Naive thymus-derived CD4-positive, alpha-beta T cell (primary cell): ENCODE measurements around the gene DCLRE1C. TPM values are rescaled to one million over a fixed set of nuclear protein-coding genes. Genes with fewer than 3 reads are reported as not detected.

Experiments
- ATAC-seq: fragments of 150-1000 bp; cut with Tn5 transposase; 2 replicates; pipeline ENCODE4 v1.10.0; 2021; ENCODE audit warnings: mild to moderate bottlenecking, moderate library complexity
- CTCF ChIA-PET: fragments of 350-600 bp; sonication (Branson Sonifier 250); formaldehyde crosslinking; loops from one replicate; lab custom pipeline; 2021; ENCODE audit warnings: antibody characterized with exemption; lab: Charles Lee
- POLR2A ChIA-PET: fragments of 350-600 bp; sonication (Branson Sonifier 250); formaldehyde crosslinking; loops from one replicate; lab custom pipeline; 2021; ENCODE audit warnings: antibody characterized with exemption, inconsistent platforms; lab: Charles Lee
- DNase-seq, 9 donors: peaks; one replicate each; pipeline versions ENCODE4 v3.0.0 to v3.0.0-alpha.2; 2020 to 2022; ENCODE audit warnings: mixed read lengths in 1 of 9
- H3K27ac ChIP-seq: one replicate; pipeline ENCODE4 v1.7.0; 2013; ENCODE audit warnings: mild to moderate bottlenecking, low read depth, low read length, moderate library complexity
- H3K27me3 ChIP-seq, 2 donors: one replicate each; pipeline ENCODE4 v1.7.0; 2013; ENCODE audit warnings: low read length in 2 of 2, mild to moderate bottlenecking in 2 of 2, moderate library complexity in 2 of 2; ENCODE audit not compliant: control insufficient read depth in 2 of 2, insufficient read depth in 2 of 2
- H3K36me3 ChIP-seq, 3 experiments: 1 replicate in 2 of 3; 2 replicates in 1 of 3; pipeline ENCODE4 v1.7.0; 2013; ENCODE audit warnings: low read length in 3 of 3, mild to moderate bottlenecking in 3 of 3, moderate library complexity in 1 of 3; ENCODE audit not compliant: insufficient read depth in 3 of 3, control insufficient read depth in 2 of 3
- H3K4me1 ChIP-seq, 2 donors: one replicate each; pipeline ENCODE4 v1.7.0; 2013; ENCODE audit warnings: low read length in 2 of 2, mild to moderate bottlenecking in 2 of 2, moderate library complexity in 1 of 2; ENCODE audit not compliant: control insufficient read depth in 2 of 2, insufficient read depth in 2 of 2
- H3K4me3 ChIP-seq: 2 replicates; pipeline ENCODE4 v1.7.0; 2013; ENCODE audit warnings: mild to moderate bottlenecking, low read length
- H3K9me3 ChIP-seq, 3 experiments: 1 replicate in 2 of 3; 2 replicates in 1 of 3; pipeline ENCODE4 v1.7.0; 2013; ENCODE audit warnings: low read length in 3 of 3; ENCODE audit not compliant: control insufficient read depth in 2 of 3
- H3K27ac Mint-ChIP-seq, 9 donors: one replicate each; pipeline ENCODE4 v1.8.0; 2020 to 2022; ENCODE audit warnings: mixed read lengths in 9 of 9, mild to moderate bottlenecking in 8 of 9, moderate library complexity in 5 of 9, inconsistent platforms in 2 of 9
- H3K27me3 Mint-ChIP-seq, 5 donors: one replicate each; pipeline ENCODE4 v1.8.0; 2021 to 2022; ENCODE audit warnings: mixed read lengths in 5 of 5, mild to moderate bottlenecking in 1 of 5
- H3K36me3 Mint-ChIP-seq, 5 donors: one replicate each; pipeline ENCODE4 v1.8.0; 2020 to 2022; ENCODE audit warnings: mixed read lengths in 5 of 5, mild to moderate bottlenecking in 3 of 5, inconsistent platforms in 1 of 5
- H3K4me1 Mint-ChIP-seq, 7 donors: one replicate each; pipeline ENCODE4 v1.8.0; 2020 to 2022; ENCODE audit warnings: mixed read lengths in 7 of 7, mild to moderate bottlenecking in 3 of 7, inconsistent platforms in 1 of 7
- H3K4me3 Mint-ChIP-seq, 10 donors: one replicate each; pipeline ENCODE4 v1.8.0; 2020 to 2022; ENCODE audit warnings: mild to moderate bottlenecking in 10 of 10, mixed read lengths in 10 of 10, moderate library complexity in 6 of 10, inconsistent platforms in 2 of 10
- H3K9me3 Mint-ChIP-seq, 11 donors: one replicate each; pipeline ENCODE4 v1.8.0; 2020 to 2022; ENCODE audit warnings: mixed read lengths in 11 of 11, mild to moderate bottlenecking in 4 of 11, inconsistent platforms in 1 of 11, moderate library complexity in 1 of 11
- intact Hi-C, 2 donors: fragments of 100-400 bp; cut with micrococcal nuclease; formaldehyde crosslinking; loops; one replicate each; pipeline ENCODE4 v1.15.1; 2023
- polyA plus RNA-seq, 2 donors: library from polyadenylated mRNA; unstranded; fragments of 300-500 nt; fragmentation: Illumina TruSeq; gene quantifications; one replicate each; pipeline ENCODE4 v1.2.3, GENCODE V29; 2021
- total RNA-seq, 6 experiments: library from RNA in 5 of 6; stranded (reverse) in 5 of 6; gene quantifications; 1 replicate in 5 of 6; 2 replicates in 1 of 6; pipeline ENCODE4 v1.2.3 and lab custom pipeline; 2021 to 2026

The DCLRE1C gene
- total and polyA plus RNA-seq, 7 experiments from 2014 or later, result 16.4 to 38.7 (median 24.2) TPM

- H3K4me3 ChIP-seq, result no peak overlapping the region
- no peak overlapping the region for H3K27ac ChIP-seq
- no peaks in the 10 kb centered on the region for H3K27me3 Mint-ChIP-seq
- no peaks in the 10 kb centered on the region for H3K36me3 ChIP-seq
- DNase-seq (peak in 3 of 9 donors; percentile 16 to 23 (median 17)), ATAC-seq (peak; percentile 47)
- H3K27ac Mint-ChIP-seq, result peak overlapping the region in 2 of 9 donors; percentile 41 to 64
- no peaks in the 10 kb centered on the region for H3K27me3 ChIP-seq
- H3K4me3 Mint-ChIP-seq, result no peak overlapping the region
- POLR2A ChIA-PET, result interaction anchor here (1.2 kb wide), 1 partner anchor 10 kb away, joined by 3 read pairs; no protein-coding TSS in a partner anchor
- H3K4me1 Mint-ChIP-seq, result peaks cover 3 to 10% (median 6%) of the 10 kb centered on the region in 7 donors
- CTCF ChIA-PET, result interaction anchor here (0.6 to 1.4 kb wide), 7 partner anchors 16 to 399 kb away, joined by 3 to 4 read pairs (median 3); partner anchors contain the start of genes CDNF, HSPA14 and MSANTD7
- no peaks in the 10 kb centered on the region for H3K9me3 ChIP-seq
- intact Hi-C loops, result loop anchor here in 1 of 2 donors (1.0 kb wide), 1 partner anchor 83 kb away; no protein-coding TSS in a partner anchor
- H3K9me3 Mint-ChIP-seq, result no peaks in the 10 kb centered on the region
- H3K4me1 ChIP-seq, result peaks cover 0 to under 1% of the 10 kb centered on the region in 2 donors
- peaks cover 0 to 12% (median 0%) of the 10 kb centered on the region in 5 donors for H3K36me3 Mint-ChIP-seq
These were observed 64.6 kb downstream of the DCLRE1C start for GRCh38 chr10:14889318-14889717.

DNA sequence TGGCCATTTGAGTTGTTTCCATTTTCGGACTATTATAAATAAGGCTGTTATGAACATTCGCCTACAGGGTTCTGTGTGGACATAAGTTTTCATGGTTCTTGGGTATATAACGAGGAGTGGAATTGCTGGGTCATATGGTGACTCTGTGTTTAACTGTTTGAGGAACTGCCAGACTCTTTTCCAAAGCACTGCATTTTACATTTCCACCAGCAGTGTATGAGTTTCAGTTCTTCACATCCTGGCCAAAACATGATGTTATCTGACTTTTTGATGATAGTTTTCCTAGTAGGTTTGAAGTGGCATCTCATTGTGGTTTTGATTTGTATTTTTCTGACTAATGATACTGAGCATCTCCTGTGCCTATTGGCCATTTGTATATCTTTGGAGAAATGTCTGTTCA is 69.8 kb downstream of the DCLRE1C start:
- Histone ChIP-seq H3K4me1 (peaks cover 4 to 5% of the 10 kb centered on the region in 2 donors), H3K4me3 (no peak overlapping the region), H3K27ac (no peak overlapping the region), H3K9me3 (no peaks in the 10 kb centered on the region), H3K27me3 (no peaks in the 10 kb centered on the region), H3K36me3 (no peaks in the 10 kb centered on the region)
- DNase-seq, result no peak
- Mint-ChIP-seq H3K9me3 (no peaks in the 10 kb centered on the region), H3K4me3 (no peak overlapping the region), H3K27ac (no peak overlapping the region), H3K4me1 (peaks cover 7 to 26% (median 19%) of the 10 kb centered on the region in 7 donors), H3K36me3 (peaks cover 0 to 10% (median 0%) of the 10 kb centered on the region in 5 donors), H3K27me3 (no peaks in the 10 kb centered on the region)
- intact Hi-C loops, result no loop called here
- ChIA-PET CTCF (interaction anchor here (0.7 kb wide), 1 partner anchor 21 kb away, joined by 6 read pairs; no protein-coding TSS in a partner anchor), POLR2A (no interaction called here)
- ATAC-seq, result no peak

DNA sequence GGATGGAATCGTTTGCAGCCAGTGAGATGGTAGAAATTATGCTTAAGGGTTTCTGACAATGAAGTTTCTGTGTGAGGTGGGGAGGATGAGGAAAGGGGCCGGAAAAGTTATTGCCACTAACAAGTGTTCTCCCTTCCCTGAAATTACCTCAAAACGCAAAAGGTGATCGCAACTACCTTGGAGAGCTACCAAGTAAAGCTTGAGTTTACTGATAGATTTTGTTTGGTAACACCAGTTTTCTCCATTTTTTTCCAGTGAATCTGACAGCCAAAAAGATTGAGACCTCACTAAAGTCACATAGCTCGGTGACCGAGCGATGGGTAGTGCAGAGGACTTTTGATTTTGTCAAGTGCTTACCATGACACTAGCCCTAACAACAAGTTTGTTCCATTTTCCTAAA is 73.7 kb downstream of the DCLRE1C start:
- POLR2A ChIA-PET, result interaction anchor here (1.0 kb wide), 1 partner anchor 12 kb away, joined by 3 read pairs; no protein-coding TSS in a partner anchor
- Histone ChIP-seq H3K27ac (no peak overlapping the region), H3K4me3 (peak overlapping the region; percentile 92), H3K36me3 (peaks cover 0 to 5% (median 0%) of the 10 kb centered on the region in 3 experiments), H3K27me3 (no peaks in the 10 kb centered on the region), H3K9me3 (no peaks in the 10 kb centered on the region), H3K4me1 (peaks cover 4 to 12% of the 10 kb centered on the region in 2 donors)
- peaks cover 7 to 46% (median 41%) of the 10 kb centered on the region in 7 donors for H3K4me1 Mint-ChIP-seq
- ATAC-seq (no peak), DNase-seq (peak in 2 of 9 donors; percentile 6 to 10)
- CTCF ChIA-PET, result no interaction called here
- H3K27me3 Mint-ChIP-seq, result no peaks in the 10 kb centered on the region
- H3K4me3 Mint-ChIP-seq, result peak overlapping the region; percentile 90 to 94 (median 92)
- intact Hi-C loops, result no loop called here
- peak overlapping the region; percentile 71 to 94 (median 85) for H3K27ac Mint-ChIP-seq
- H3K9me3 Mint-ChIP-seq, result no peaks in the 10 kb centered on the region
- peaks cover 0 to 10% (median 0%) of the 10 kb centered on the region in 5 donors for H3K36me3 Mint-ChIP-seq

DNA sequence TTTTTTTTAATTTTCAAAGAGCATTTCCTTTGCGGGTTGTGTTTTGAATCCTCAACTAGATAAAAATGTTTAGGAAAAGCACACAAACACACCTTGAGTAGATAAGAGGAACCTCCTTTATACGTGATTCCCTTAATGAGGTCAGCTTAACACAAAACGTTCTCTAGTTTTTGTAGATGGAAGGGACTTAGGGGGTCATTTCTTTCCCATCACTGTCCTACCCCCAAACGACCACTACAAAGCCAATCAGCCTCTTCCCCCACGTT is 74.0 kb downstream of the DCLRE1C start:
- DNase-seq (peak in 1 of 9 donors; percentile 28), ATAC-seq (no peak)
- Mint-ChIP-seq H3K4me3 (peak overlapping the region; percentile 90 to 94 (median 92)), H3K27ac (peak overlapping the region; percentile 71 to 94 (median 85)), H3K36me3 (peaks cover 0 to 10% (median 0%) of the 10 kb centered on the region in 5 donors), H3K4me1 (peaks cover 7 to 46% (median 41%) of the 10 kb centered on the region in 7 donors), H3K27me3 (no peaks in the 10 kb centered on the region), H3K9me3 (no peaks in the 10 kb centered on the region)
- intact Hi-C loops, result loop anchor here (2.0 to 10.0 kb wide), 10 partner anchors 275 to 1937 kb away; partner anchors contain the start of genes FAM171A1 (in 1 of the 2), PHYH (in 1 of the 2), PTER (in 1 of the 2) and RSU1 (in 1 of the 2)
- Histone ChIP-seq H3K27me3 (no peaks in the 10 kb centered on the region), H3K4me1 (peaks cover 4 to 12% of the 10 kb centered on the region in 2 donors), H3K27ac (peak overlapping the region; percentile 87), H3K36me3 (peaks cover 0 to 5% (median 0%) of the 10 kb centered on the region in 3 experiments), H3K4me3 (peak overlapping the region; percentile 92), H3K9me3 (no peaks in the 10 kb centered on the region)
- ChIA-PET CTCF (no interaction called here), POLR2A (interaction anchor here (0.6 to 2.8 kb wide), 4 partner anchors 9 to 285 kb away, joined by 3 to 28 read pairs (median 3); partner anchors contain the start of genes CDNF, HSPA14 and MSANTD7)

- intact Hi-C loops, result loop anchor here (2.0 to 10.0 kb wide), 10 partner anchors 275 to 1938 kb away; partner anchors contain the start of genes FAM171A1 (in 1 of the 2), PHYH (in 1 of the 2), PTER (in 1 of the 2) and RSU1 (in 1 of the 2)
- ChIA-PET CTCF (interaction anchor here (1.2 kb wide), 1 partner anchor 42 kb away, joined by 3 read pairs; the partner anchor contains the start of gene CDNF), POLR2A (interaction anchor here (0.6 to 2.8 kb wide), 7 partner anchors 10 to 285 kb away, joined by 3 to 28 read pairs (median 3); partner anchors contain the start of genes CDNF, DCLRE1C, HSPA14 and MSANTD7)
- no peaks in the 10 kb centered on the region for H3K27me3 ChIP-seq
- H3K4me1 ChIP-seq, result peaks cover 4 to 12% of the 10 kb centered on the region in 2 donors
- H3K27me3 Mint-ChIP-seq, result no peaks in the 10 kb centered on the region
- H3K9me3 Mint-ChIP-seq, result no peaks in the 10 kb centered on the region
- H3K4me3 Mint-ChIP-seq, result peak overlapping the region; percentile 90 to 94 (median 92)
- peak in 8 of 9 donors; percentile 18 to 58 (median 34) for DNase-seq
- H3K36me3 ChIP-seq, result peaks cover 0 to 5% (median 0%) of the 10 kb centered on the region in 3 experiments
- H3K9me3 ChIP-seq, result no peaks in the 10 kb centered on the region
- peak overlapping the region; percentile 71 to 94 (median 85) for H3K27ac Mint-ChIP-seq
- ATAC-seq, result peak; percentile 11
- peak overlapping the region; percentile 87 for H3K27ac ChIP-seq
- peaks cover 0 to 10% (median 0%) of the 10 kb centered on the region in 5 donors for H3K36me3 Mint-ChIP-seq
- peaks cover 7 to 46% (median 41%) of the 10 kb centered on the region in 7 donors for H3K4me1 Mint-ChIP-seq
- H3K4me3 ChIP-seq, result peak overlapping the region; percentile 92
These were observed 74.6 kb downstream of the DCLRE1C start for GRCh38 chr10:14879124-14879927.
